Immature natural killer cell (primary cell): Measurements from ENCODE around the gene ARL13A. TPM values are rescaled to one million over a fixed set of nuclear protein-coding genes. Genes with fewer than 3 reads are reported as not detected.
"Not testable (repeated sequence)": the region's sequence is repeated elsewhere in the genome, so short reads cannot be mapped to it uniquely, and the experiment has no call there.

Source experiments
- DNase-seq, 3 donors: peaks; one replicate each; pipeline ENCODE4 v3.0.0; 2022; ENCODE audit warnings: mixed read lengths in 1 of 3
- H3K27ac Mint-ChIP-seq, 6 donors: one replicate each; pipeline ENCODE4 v1.8.0; 2020; ENCODE audit warnings: mixed read lengths in 6 of 6, mild to moderate bottlenecking in 5 of 6, inconsistent platforms in 4 of 6, moderate library complexity in 3 of 6
- H3K27me3 Mint-ChIP-seq, 3 donors: one replicate each; pipeline ENCODE4 v1.8.0; 2020 to 2021; ENCODE audit warnings: low read depth in 3 of 3, mild to moderate bottlenecking in 3 of 3, mixed read lengths in 3 of 3, moderate library complexity in 3 of 3, inconsistent platforms in 1 of 3
- H3K36me3 Mint-ChIP-seq, 3 donors: one replicate each; pipeline ENCODE4 v1.8.0; 2020; ENCODE audit warnings: mixed read lengths in 3 of 3, inconsistent platforms in 2 of 3, mild to moderate bottlenecking in 2 of 3
- H3K4me1 Mint-ChIP-seq, 2 donors: one replicate each; pipeline ENCODE4 v1.8.0; 2020; ENCODE audit warnings: inconsistent platforms in 2 of 2, mild to moderate bottlenecking in 2 of 2, mixed read lengths in 2 of 2, moderate library complexity in 1 of 2
- H3K4me3 Mint-ChIP-seq, 5 donors: one replicate each; pipeline ENCODE4 v1.8.0; 2020; ENCODE audit warnings: mild to moderate bottlenecking in 5 of 5, mixed read lengths in 5 of 5, inconsistent platforms in 3 of 5, moderate library complexity in 3 of 5
- H3K9me3 Mint-ChIP-seq, 6 donors: one replicate each; pipeline ENCODE4 v1.8.0; 2020; ENCODE audit warnings: mild to moderate bottlenecking in 6 of 6, mixed read lengths in 6 of 6, inconsistent platforms in 4 of 6, moderate library complexity in 3 of 6
- polyA plus RNA-seq, 3 donors: library from polyadenylated mRNA; unstranded; fragments of 300-500 nt; fragmentation: Illumina TruSeq; gene quantifications; one replicate each; pipeline ENCODE4 v1.2.3, GENCODE V29; 2021

The ARL13A gene
- polyA plus RNA-seq, 3 donors from 2014 or later = not detected

DNA sequence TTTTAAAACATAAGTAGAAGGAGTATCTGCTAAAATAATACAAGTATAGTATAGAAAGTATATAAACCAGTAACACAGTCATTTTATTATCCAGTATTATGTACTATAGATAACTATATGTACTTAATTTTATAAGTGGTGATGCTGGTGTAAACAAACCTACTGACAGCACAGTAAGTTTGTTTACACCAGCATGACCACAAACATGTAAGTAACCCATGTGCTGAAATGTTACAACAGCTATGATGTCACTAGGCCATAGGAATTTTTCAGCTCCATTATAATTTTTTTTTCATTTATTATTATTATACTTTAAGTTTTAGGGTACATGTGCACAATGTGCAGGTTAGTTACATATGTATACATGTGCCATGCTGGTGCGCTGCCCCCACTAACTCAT is 42.5 kb downstream of the ARL13A start:
- not testable (repeated sequence) for H3K27me3 Mint-ChIP-seq, H3K4me3 Mint-ChIP-seq, H3K9me3 Mint-ChIP-seq, H3K4me1 Mint-ChIP-seq, H3K27ac Mint-ChIP-seq, DNase-seq
- H3K36me3 Mint-ChIP-seq = peaks cover 0 to 11% (median 4%) of the 10 kb centered on the region in 3 donors

GRCh38 chrX:101022020-101022419 is 52.5 kb downstream of the ARL13A start:
- DNase-seq = no peak
- H3K4me3 Mint-ChIP-seq = no peak overlapping the region
- peaks cover 0 to 2% (median 0%) of the 10 kb centered on the region in 6 donors for H3K9me3 Mint-ChIP-seq
- peaks cover 3 to 27% (median 4%) of the 10 kb centered on the region in 3 donors for H3K36me3 Mint-ChIP-seq
- H3K27me3 Mint-ChIP-seq = no peaks in the 10 kb centered on the region
- H3K27ac Mint-ChIP-seq = no peak overlapping the region
- H3K4me1 Mint-ChIP-seq = no peaks in the 10 kb centered on the region

DNA sequence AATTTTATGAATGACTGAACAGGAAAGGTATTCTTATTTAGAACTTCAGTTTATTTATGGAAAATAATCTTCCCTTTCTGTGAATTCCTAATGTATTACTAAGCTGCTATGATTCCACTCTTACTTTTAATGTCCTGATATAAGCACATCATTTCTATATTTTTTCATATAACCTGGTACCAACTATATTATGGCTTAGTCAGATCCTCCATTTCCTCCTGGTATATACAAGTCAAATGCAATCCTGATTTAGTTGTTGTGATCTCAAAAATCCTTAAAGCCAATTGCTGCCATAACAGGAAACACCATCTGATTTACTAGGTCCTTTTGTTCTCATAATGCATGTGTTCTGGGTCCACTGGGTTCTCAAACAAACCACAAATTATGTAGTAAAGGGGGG is 55.6 kb downstream of the ARL13A start:
- Mint-ChIP-seq H3K27me3 (peaks cover 0 to 6% (median 2%) of the 10 kb centered on the region in 3 donors), H3K4me1 (peaks cover 10 to 14% of the 10 kb centered on the region in 2 donors), H3K27ac (peak overlapping the region in 1 of 6 donors; percentile 13), H3K4me3 (no peak overlapping the region), H3K36me3 (peaks cover 13 to 24% (median 24%) of the 10 kb centered on the region in 3 donors), H3K9me3 (peaks cover 0 to 2% (median 0%) of the 10 kb centered on the region in 6 donors)
- no peak for DNase-seq

DNA sequence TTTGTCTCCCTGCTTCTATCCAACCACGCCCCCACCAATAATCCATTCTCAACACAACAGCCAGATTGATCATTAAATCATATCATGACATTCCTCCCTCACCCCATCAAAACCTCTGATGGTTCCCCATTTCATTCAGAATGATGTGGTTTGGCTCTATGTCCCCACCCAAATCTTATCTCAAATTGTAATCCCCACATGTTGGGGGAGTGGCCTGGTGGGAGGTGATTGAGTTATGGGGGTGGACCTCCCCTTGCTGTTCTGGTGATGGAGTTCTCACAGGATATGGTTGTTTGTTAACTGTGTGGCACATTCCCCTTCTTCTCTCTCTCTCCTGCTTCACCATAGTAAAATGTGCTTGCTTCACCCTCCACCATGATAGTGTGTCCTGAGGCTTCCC is 59.1 kb downstream of the ARL13A start:
- Mint-ChIP-seq H3K27me3 (peaks cover 0 to 6% (median 2%) of the 10 kb centered on the region in 3 donors), H3K4me3 (no peak overlapping the region), H3K36me3 (peaks cover 10 to 21% (median 14%) of the 10 kb centered on the region in 3 donors), H3K9me3 (peaks cover 0 to 2% (median 0%) of the 10 kb centered on the region in 6 donors), H3K27ac (peak overlapping the region in 4 of 6 donors; percentile 0 to 75 (median 18)), H3K4me1 (peaks cover 14 to 20% of the 10 kb centered on the region in 2 donors)
- DNase-seq = no peak

DNA sequence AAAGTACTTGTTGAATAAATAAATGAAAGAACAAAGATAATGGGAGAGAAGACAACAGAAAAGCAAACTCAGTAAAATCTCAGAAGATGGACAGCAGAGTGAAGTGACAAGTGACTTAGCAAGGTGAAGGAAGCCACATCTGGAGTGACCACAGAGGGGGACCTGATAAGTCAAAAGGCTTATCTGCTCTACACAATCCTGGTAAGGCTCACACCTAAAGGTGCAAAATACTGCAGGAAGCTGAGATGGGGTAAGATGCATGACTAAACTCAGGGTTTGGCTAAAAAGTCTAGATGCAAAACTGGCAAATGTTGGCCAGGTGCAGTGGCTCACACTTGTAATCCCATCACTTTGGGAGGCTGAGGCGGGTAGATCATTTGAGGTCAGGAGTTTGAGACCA is 60.2 kb downstream of the ARL13A start:
- H3K27ac Mint-ChIP-seq = peak overlapping the region in 5 of 6 donors; percentile 5 to 56 (median 48)
- peak; percentile 13 to 28 (median 21) for DNase-seq
- H3K4me1 Mint-ChIP-seq = peaks cover 14 to 20% of the 10 kb centered on the region in 2 donors
- peaks cover 0 to 6% (median 2%) of the 10 kb centered on the region in 3 donors for H3K27me3 Mint-ChIP-seq
- peak overlapping the region in 1 of 5 donors; percentile 24 for H3K4me3 Mint-ChIP-seq
- peaks cover 10 to 21% (median 14%) of the 10 kb centered on the region in 3 donors for H3K36me3 Mint-ChIP-seq
- peaks cover 0 to 2% (median 0%) of the 10 kb centered on the region in 6 donors for H3K9me3 Mint-ChIP-seq

GRCh38 chrX:101037231-101037630 is 67.7 kb downstream of the ARL13A start:
- DNase-seq = no peak
- Mint-ChIP-seq H3K4me1 (no peaks in the 10 kb centered on the region), H3K9me3 (no peaks in the 10 kb centered on the region), H3K36me3 (peaks cover 0 to 15% (median 4%) of the 10 kb centered on the region in 3 donors), H3K4me3 (no peak overlapping the region), H3K27ac (peak overlapping the region in 1 of 6 donors; percentile 43), H3K27me3 (no peaks in the 10 kb centered on the region)

DNA sequence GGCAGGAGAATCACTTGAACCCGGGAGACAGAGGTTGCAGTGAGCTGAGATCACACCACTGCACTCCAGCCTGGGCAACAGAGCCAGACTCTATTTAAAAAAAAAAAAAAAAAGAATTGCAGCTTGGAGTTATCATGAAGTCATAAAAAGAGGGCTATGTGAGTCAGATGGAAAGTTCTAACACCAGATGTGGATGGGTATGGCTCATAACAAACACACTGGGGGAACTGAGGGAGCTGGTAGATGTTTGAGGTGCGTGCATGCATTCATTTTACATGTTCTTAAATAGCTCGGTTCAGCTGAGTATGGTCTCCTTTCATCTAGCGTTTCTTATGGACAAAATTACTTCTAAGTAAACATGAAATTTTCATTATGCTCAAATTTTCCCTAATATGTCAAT is 70.7 kb downstream of the ARL13A start:
- Mint-ChIP-seq H3K9me3 (no peaks in the 10 kb centered on the region), H3K4me3 (no peak overlapping the region), H3K4me1 (no peaks in the 10 kb centered on the region), H3K36me3 (peaks cover 0 to 16% (median 4%) of the 10 kb centered on the region in 3 donors), H3K27ac (no peak overlapping the region), H3K27me3 (no peaks in the 10 kb centered on the region)
- DNase-seq = no peak

Other genes starting within 250 kb of the ARL13A start
- gene SYTL4, start 237.6 kb upstream of the ARL13A start, polyA plus RNA-seq = under 1 TPM in 1 of 3 donors, not detected in 2; 0.70 TPM
- gene CSTF2, start 149.3 kb upstream of the ARL13A start, polyA plus RNA-seq = 10 to 100 TPM in 2 of 3 donors, 1 to 10 TPM in 1; 7.4 to 15.2 (median 10.2) TPM
- not detected for gene NOX1, start 95.3 kb upstream of the ARL13A start, polyA plus RNA-seq
- not detected for gene XKRX, start 40.8 kb upstream of the ARL13A start, polyA plus RNA-seq
- gene TRMT2B, start 82.4 kb downstream of the ARL13A start, polyA plus RNA-seq = 10 to 100 TPM; 33.4 to 65.8 (median 36.3) TPM
- not detected for gene TMEM35A, start 109.2 kb downstream of the ARL13A start, polyA plus RNA-seq
- 1 to 10 TPM in 1 of 3 donors, under 1 TPM in 1, not detected in 1; 0.38 to 1.1 TPM for gene CENPI, start 128.5 kb downstream of the ARL13A start, polyA plus RNA-seq